K562 (cell line): ENCODE data around the gene ZSWIM6.

Experiments
- BHLHE40 ChIP-seq: IDR thresholded peaks from 2 replicates; pipeline ENCODE4 v1.6.1; 2011; ENCODE audit warnings: low read length, improper control_type of control experiment
- FOSL1 ChIP-seq: fragments of 200-800 bp; sonication (Bioruptor generic); conservative IDR thresholded peaks from 2 replicates; pipeline ENCODE4 v1.6.1; 2016; ENCODE audit warnings: missing genetic modification characterization, missing compliant biosample characterization
- GABPA ChIP-seq: fragments of 200-800 bp; sonication (Bioruptor generic); conservative IDR thresholded peaks from 2 replicates; pipeline ENCODE4 v1.6.1; 2016; ENCODE audit warnings: low read depth, missing genetic modification characterization, missing compliant biosample characterization
- TAF1 ChIP-seq: IDR thresholded peaks from 2 replicates; pipeline ENCODE4 v1.6.1; 2011; ENCODE audit warnings: mild to moderate bottlenecking, low read length, moderate library complexity; ENCODE audit not compliant: insufficient read depth, control insufficient read depth, severe bottlenecking; ENCODE audit errors: extremely low read depth
- TGIF2 ChIP-seq: sonication (generic); formaldehyde crosslinking; IDR thresholded peaks from 2 replicates; pipeline ENCODE4 v1.8.1; 2022; ENCODE audit warnings: mild to moderate bottlenecking, missing genetic modification reagents, moderate library complexity
- ZNF232 ChIP-seq: sonication (generic); formaldehyde crosslinking; IDR thresholded peaks from 2 replicates; pipeline ENCODE4 v1.8.0; 2022; ENCODE audit warnings: mild to moderate bottlenecking, missing genetic modification reagents
- TF ChIP-seq, protein P1 (sequence below): sonication (generic); formaldehyde crosslinking; IDR thresholded peaks from 2 replicates; pipeline ENCODE4 v1.9.0; 2022; ENCODE audit warnings: mild to moderate bottlenecking, missing genetic modification reagents
- TF ChIP-seq, protein P2 (sequence below), 2 experiments: fragments of 450-650 bp; formaldehyde crosslinking in 1 of 2; IDR thresholded peaks; 2 replicates each; pipeline versions ENCODE4 v1.4.0 to v1.6.1; 2014 to 2020; ENCODE audit warnings: mild to moderate bottlenecking in 2 of 2, borderline replicate concordance in 1 of 2, low read depth in 1 of 2

DNA sequence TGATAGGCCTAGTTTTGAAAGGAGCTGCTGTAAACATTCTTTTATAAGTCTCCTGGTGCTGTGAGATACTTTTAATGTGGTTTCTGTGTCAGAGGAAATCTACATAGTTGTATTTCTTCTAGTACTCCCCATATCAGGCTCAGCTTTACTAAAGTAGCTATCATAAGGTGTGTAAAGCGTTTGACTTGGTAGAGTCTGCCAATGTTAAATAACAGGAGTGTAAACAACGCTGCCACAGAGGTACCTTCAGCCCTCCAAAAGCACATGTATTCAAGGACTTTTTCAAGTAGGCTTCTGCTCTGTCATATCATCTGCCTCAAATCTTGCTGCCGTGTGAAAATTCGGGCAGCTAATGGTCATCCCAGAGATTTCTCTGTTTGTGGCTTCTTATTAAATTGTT lies 142.7 kb downstream of the ZSWIM6 start:
- TF ChIP-seq TGIF2 (no peak), BHLHE40 (no peak), FOSL1 (no peak), ZNF232 (CRISPR knock-in tag) (no peak), GABPA (no peak), TAF1 (no peak)
- TF ChIP-seq, protein P1, sequence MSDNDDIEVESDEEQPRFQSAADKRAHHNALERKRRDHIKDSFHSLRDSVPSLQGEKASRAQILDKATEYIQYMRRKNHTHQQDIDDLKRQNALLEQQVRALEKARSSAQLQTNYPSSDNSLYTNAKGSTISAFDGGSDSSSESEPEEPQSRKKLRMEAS (CRISPR knock-in tag): no peak
- TF ChIP-seq, protein P2, sequence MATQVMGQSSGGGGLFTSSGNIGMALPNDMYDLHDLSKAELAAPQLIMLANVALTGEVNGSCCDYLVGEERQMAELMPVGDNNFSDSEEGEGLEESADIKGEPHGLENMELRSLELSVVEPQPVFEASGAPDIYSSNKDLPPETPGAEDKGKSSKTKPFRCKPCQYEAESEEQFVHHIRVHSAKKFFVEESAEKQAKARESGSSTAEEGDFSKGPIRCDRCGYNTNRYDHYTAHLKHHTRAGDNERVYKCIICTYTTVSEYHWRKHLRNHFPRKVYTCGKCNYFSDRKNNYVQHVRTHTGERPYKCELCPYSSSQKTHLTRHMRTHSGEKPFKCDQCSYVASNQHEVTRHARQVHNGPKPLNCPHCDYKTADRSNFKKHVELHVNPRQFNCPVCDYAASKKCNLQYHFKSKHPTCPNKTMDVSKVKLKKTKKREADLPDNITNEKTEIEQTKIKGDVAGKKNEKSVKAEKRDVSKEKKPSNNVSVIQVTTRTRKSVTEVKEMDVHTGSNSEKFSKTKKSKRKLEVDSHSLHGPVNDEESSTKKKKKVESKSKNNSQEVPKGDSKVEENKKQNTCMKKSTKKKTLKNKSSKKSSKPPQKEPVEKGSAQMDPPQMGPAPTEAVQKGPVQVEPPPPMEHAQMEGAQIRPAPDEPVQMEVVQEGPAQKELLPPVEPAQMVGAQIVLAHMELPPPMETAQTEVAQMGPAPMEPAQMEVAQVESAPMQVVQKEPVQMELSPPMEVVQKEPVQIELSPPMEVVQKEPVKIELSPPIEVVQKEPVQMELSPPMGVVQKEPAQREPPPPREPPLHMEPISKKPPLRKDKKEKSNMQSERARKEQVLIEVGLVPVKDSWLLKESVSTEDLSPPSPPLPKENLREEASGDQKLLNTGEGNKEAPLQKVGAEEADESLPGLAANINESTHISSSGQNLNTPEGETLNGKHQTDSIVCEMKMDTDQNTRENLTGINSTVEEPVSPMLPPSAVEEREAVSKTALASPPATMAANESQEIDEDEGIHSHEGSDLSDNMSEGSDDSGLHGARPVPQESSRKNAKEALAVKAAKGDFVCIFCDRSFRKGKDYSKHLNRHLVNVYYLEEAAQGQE (IDR thresholded peaks at IDR 0.05; ENCODE audit: borderline replicate concordance): no peak
- TF ChIP-seq, protein P2 (CRISPR knock-in tag; IDR thresholded peaks at IDR 0.05; ENCODE audit: low read depth): no peak
